ENCODE data around the gene AMH. TPM values are rescaled to one million over a fixed set of nuclear protein-coding genes. Genes with fewer than 3 reads are reported as not detected.

AMH gene
- total and polyA plus RNA-seq, 2 of the 13 experiments (the other 11 are each of a cell fraction or from before 2014, with no cell fraction given): 0.03 to 0.18 TPM

- TF ChIP-seq ZNF512B (CRISPR knock-in tag; IDR thresholded peaks at IDR 0.05; ENCODE audit: borderline replicate concordance) (peak; percentile 84; the same call in 1 of the 2 replicates), ASH2L (IDR thresholded peaks at IDR 0.05; ENCODE audit: insufficient read length, low read depth, low read length) (peak; percentile 64), ZNF609 (CRISPR knock-in tag; IDR thresholded peaks at IDR 0.05; ENCODE audit: borderline replicate concordance) (peak; percentile 54; the same call in 1 of the 2 replicates), REL (CRISPR knock-in tag; conservative IDR thresholded peaks at IDR 0.05) (peak; percentile 98), NR1H2 (CRISPR knock-in tag; IDR thresholded peaks at IDR 0.05; ENCODE audit: borderline replicate concordance, low read depth) (peak; percentile 93), BCL6 (CRISPR knock-in tag; IDR thresholded peaks at IDR 0.05) (peak; percentile 52), ARHGAP35 (CRISPR knock-in tag; IDR thresholded peaks at IDR 0.05; ENCODE audit: borderline replicate concordance) (peak; percentile 87), KLF15 (CRISPR knock-in tag; IDR thresholded peaks at IDR 0.05; ENCODE audit: borderline replicate concordance) (peak; percentile 86; the same call in 1 of the 2 replicates), ZNF574 (CRISPR knock-in tag; IDR thresholded peaks at IDR 0.05) (peak; percentile 89), BHLHE40 (IDR thresholded peaks at IDR 0.05; ENCODE audit: low read length) (peak; percentile 41), ATF2 (CRISPR knock-in tag; IDR thresholded peaks at IDR 0.05) (peak; percentile 71)
Observed at GRCh38 chr19:2236314-2237050, 12.6 kb upstream of the AMH start, which contains the start of the genes PLEKHJ1 and SF3A2 (continued).

All from HepG2 (cell line).